ENCODE data around the gene BCL11B.

- TF ChIP-seq CTCF (IDR thresholded peaks at IDR 0.05) (no peak), EZH2phosphoT487 (IDR thresholded peaks at IDR 0.05) (no peak)
Observed at GRCh38 chr14:99157676-99158075, 114.3 kb downstream of the BCL11B start.

Data from neural progenitor cell (in vitro differentiated cells).